ENCODE measurements around the gene PHLPP2. TPM values are rescaled to one million over a fixed set of nuclear protein-coding genes. Genes with fewer than 3 reads are reported as not detected.
A peak's percentile ranks its signal among the peaks of the same experiment; 100 is the strongest.

The PHLPP2 gene
- total and polyA plus RNA-seq, 7 donors, result 8.2 to 19.0 (median 11.4) TPM

DNA sequence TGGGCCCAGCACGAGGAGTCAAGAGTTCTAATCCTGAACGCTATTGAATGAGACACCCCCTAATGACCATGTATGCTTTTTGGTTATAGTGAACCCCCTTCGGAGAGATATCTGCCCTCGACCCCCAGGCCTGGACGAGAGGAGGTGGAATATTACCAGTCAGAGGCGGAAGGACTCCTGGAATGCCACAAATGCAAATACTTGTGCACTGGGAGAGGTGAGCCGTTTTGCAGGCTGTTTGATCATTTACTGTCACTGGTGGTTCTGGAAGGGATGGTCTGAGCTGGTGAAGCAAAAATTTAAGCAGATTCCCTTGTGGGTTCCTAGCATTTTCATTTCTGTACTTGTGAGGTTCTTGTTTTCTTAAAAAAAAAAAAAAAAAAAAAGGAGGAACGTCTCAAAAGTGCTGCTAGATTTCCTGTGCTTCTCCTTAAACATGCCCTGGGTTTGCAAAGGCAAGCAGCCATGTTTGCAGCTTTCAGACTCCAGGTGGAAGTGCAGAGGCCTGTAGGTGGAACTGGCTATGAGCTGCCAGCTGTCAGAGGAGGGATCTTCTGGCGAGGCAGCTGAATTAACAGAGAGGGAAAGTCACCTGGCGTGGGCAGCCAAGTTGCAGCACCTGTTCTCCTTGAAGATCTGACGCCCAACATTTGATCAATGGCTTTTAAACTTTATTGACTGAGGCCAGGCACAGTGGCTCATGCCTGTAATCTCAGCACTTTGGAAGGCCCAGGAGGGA, 95.1 kb downstream of the PHLPP2 start:
- Histone ChIP-seq H3K9me3 (no peaks in the 10 kb centered on the region), H3K4me1 (peaks cover 0 to 14% (median 13%) of the 10 kb centered on the region in 4 donors), H3K4me3 (no peak overlapping the region), H3K27ac (no peak overlapping the region), H3K36me3 (no peaks in the 10 kb centered on the region), H3K27me3 (peaks cover 22 to 35% (median 34%) of the 10 kb centered on the region in 3 donors)
- 48 to 63% methylated on average over 11 of the region's 11 CpGs for WGBS, 2 donors
- TF ChIP-seq POLR2AphosphoS5 (IDR thresholded peaks at IDR 0.05), result no peak
- no peak for TF ChIP-seq POLR2A (IDR thresholded peaks at IDR 0.05)
- no peak for TF ChIP-seq EP300 (IDR thresholded peaks at IDR 0.05)
- intact Hi-C loops (cut with DNase I), result no loop called here
- DNase-seq, result no peak

GRCh38 chr16:71628810-71629209, 95.7 kb downstream of the PHLPP2 start:
- TF ChIP-seq POLR2A (IDR thresholded peaks at IDR 0.05) (no peak), CTCF (IDR thresholded peaks at IDR 0.05) (no peak), EP300 (IDR thresholded peaks at IDR 0.05) (no peak), POLR2AphosphoS5 (IDR thresholded peaks at IDR 0.05) (no peak)
- WGBS, 2 donors, result 40 to 46% methylated on average over 5 of the region's 5 CpGs
- H3K4me1 ChIP-seq, result peaks cover 0 to 14% (median 13%) of the 10 kb centered on the region in 4 donors

DNA sequence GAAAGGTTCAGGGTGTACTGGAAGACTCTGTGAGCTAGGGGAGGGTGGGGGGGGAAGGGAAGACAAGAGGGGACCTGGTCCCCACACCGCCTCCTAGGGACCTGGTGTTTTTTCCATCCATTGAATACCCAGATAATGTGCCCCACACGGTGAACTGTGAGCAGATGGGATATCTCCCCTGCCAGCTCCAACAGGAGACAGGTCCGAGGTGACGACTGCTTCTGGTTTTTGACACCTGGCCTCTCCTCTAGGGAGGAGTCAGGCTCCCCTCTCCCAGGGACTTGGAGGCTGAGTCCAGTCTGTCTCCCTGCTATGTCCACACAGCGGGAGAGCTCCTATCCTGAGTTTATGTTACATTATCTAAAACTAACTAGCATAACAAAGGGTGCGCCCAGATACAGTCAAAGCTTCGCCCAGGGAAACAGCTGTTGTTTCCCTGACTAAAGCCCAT, 96.7 kb downstream of the PHLPP2 start:
- Histone ChIP-seq H3K9me3 (peaks cover 0 to under 1% (median 0%) of the 10 kb centered on the region in 4 donors), H3K4me1 (peaks cover 0 to 14% (median 13%) of the 10 kb centered on the region in 4 donors), H3K27me3 (peaks cover 22 to 45% (median 34%) of the 10 kb centered on the region in 3 donors), H3K27ac (no peak overlapping the region), H3K36me3 (no peaks in the 10 kb centered on the region), H3K4me3 (no peak overlapping the region)
- WGBS, 2 donors, result 14 to 51% methylated on average over 7 of the region's 7 CpGs
- TF ChIP-seq POLR2A (IDR thresholded peaks at IDR 0.05) (no peak), POLR2AphosphoS5 (IDR thresholded peaks at IDR 0.05) (no peak), EP300 (IDR thresholded peaks at IDR 0.05) (no peak), CTCF (IDR thresholded peaks at IDR 0.05) (no peak)
- no peak for DNase-seq
- intact Hi-C loops (cut with DNase I), result no loop called here

More at GRCh38 chr16:71628810-71629209, 95.7 kb downstream of the PHLPP2 start:
- Histone ChIP-seq H3K9me3 (no peaks in the 10 kb centered on the region), H3K4me3 (no peak overlapping the region), H3K27me3 (peaks cover 22 to 41% (median 34%) of the 10 kb centered on the region in 3 donors), H3K27ac (no peak overlapping the region), H3K36me3 (no peaks in the 10 kb centered on the region)
- intact Hi-C loops (cut with DNase I), result no loop called here
- no peak for DNase-seq

GRCh38 chr16:71626858-71627213, 97.7 kb downstream of the PHLPP2 start:
- H3K4me3 ChIP-seq, result peak overlapping the region in 3 of 4 donors; percentile 28 to 37 (median 34)
- H3K27me3 ChIP-seq, result peaks cover 22 to 45% (median 34%) of the 10 kb centered on the region in 3 donors
- H3K36me3 ChIP-seq, result no peaks in the 10 kb centered on the region
- WGBS, 2 donors, result 3 to 8% methylated on average over 13 of the region's 13 CpGs
- peaks cover 0 to 14% (median 13%) of the 10 kb centered on the region in 4 donors for H3K4me1 ChIP-seq
- no peak for DNase-seq
- H3K9me3 ChIP-seq, result peaks cover 0 to 3% (median 0%) of the 10 kb centered on the region in 4 donors
- no peak for TF ChIP-seq POLR2AphosphoS5 (IDR thresholded peaks at IDR 0.05)
- no peak for TF ChIP-seq CTCF (IDR thresholded peaks at IDR 0.05)
- no peak for TF ChIP-seq POLR2A (IDR thresholded peaks at IDR 0.05)
- TF ChIP-seq EP300 (IDR thresholded peaks at IDR 0.05), result no peak
- H3K27ac ChIP-seq, result peak overlapping the region in 1 of 4 donors; percentile 31
- intact Hi-C loops (cut with DNase I), result no loop called here
